HepG2 (cell line): ENCODE data around the gene IL17RC. TPM values are rescaled to one million over a fixed set of nuclear protein-coding genes. Genes with fewer than 3 reads are reported as not detected.

ENCODE experiments used
- EEA1 ChIP-seq: sonication (generic); formaldehyde crosslinking; IDR thresholded peaks from 2 replicates; pipeline ENCODE4 v1.5.1; 2020; ENCODE audit warnings: mild to moderate bottlenecking, missing genetic modification reagents, borderline replicate concordance
- HNRNPLL ChIP-seq: fragments of 200-400 bp; formaldehyde crosslinking; IDR thresholded peaks from 2 replicates; pipeline ENCODE4 v1.6.1; 2017; ENCODE audit warnings: mild to moderate bottlenecking, low read depth, low read length; ENCODE audit not compliant: poor library complexity, severe bottlenecking
- KLF6 ChIP-seq: IDR thresholded peaks from 2 replicates; pipeline ENCODE4 v1.8.0; 2016; ENCODE audit warnings: missing biosample characterization, missing genetic modification reagents
- KMT2A ChIP-seq: sonication (generic); formaldehyde crosslinking; IDR thresholded peaks from 2 replicates; pipeline ENCODE4 v1.4.0; 2020; ENCODE audit warnings: missing genetic modification reagents
- LCORL ChIP-seq, 2 experiments: fragments of 450-650 bp in 1 of 2; sonication (generic) in 1 of 2; formaldehyde crosslinking in 1 of 2; IDR thresholded peaks; 2 replicates each; pipeline versions ENCODE4 v1.5.0 to v1.6.1; 2017 to 2020; ENCODE audit warnings: antibody characterized with exemption in 1 of 2, missing genetic modification reagents in 1 of 2
- MBNL3 ChIP-seq: fragments of 250-450 bp; sonication (Bioruptor Pico); conservative IDR thresholded peaks from 2 replicates; pipeline ENCODE4 v1.8.0; 2022; ENCODE audit warnings: mild to moderate bottlenecking, inconsistent platforms
- PAX8 ChIP-seq: sonication (generic); formaldehyde crosslinking; IDR thresholded peaks from 2 replicates; pipeline ENCODE4 v1.8.0; 2022; ENCODE audit warnings: mild to moderate bottlenecking, missing genetic modification reagents, borderline replicate concordance
- RFX3 ChIP-seq: IDR thresholded peaks from 2 replicates; pipeline ENCODE4 v1.6.1; 2016; ENCODE audit warnings: missing biosample characterization, missing genetic modification reagents
- TCF7 ChIP-seq: sonication (generic); IDR thresholded peaks from 2 replicates; pipeline ENCODE4 v1.6.1; 2016; ENCODE audit warnings: antibody characterized with exemption, low read depth
- TSC22D2 ChIP-seq: sonication (generic); formaldehyde crosslinking; IDR thresholded peaks from 2 replicates; pipeline ENCODE4 v1.5.1; 2020; ENCODE audit warnings: missing genetic modification reagents, mild to moderate bottlenecking, borderline replicate concordance
- ZBTB7B ChIP-seq: sonication (generic); formaldehyde crosslinking; IDR thresholded peaks from 2 replicates; pipeline ENCODE4 v1.4.0; 2020; ENCODE audit warnings: missing genetic modification reagents
- ZNF10 ChIP-seq: sonication (generic); formaldehyde crosslinking; IDR thresholded peaks from 2 replicates; pipeline ENCODE4 v1.4.0; 2020; ENCODE audit warnings: mild to moderate bottlenecking, low read depth, missing genetic modification reagents, borderline replicate concordance
- ZNF709 ChIP-seq: sonication (generic); formaldehyde crosslinking; IDR thresholded peaks from 2 replicates; pipeline ENCODE4 v1.5.0; 2020; ENCODE audit warnings: mild to moderate bottlenecking, missing genetic modification reagents
- ZNF776 ChIP-seq: sonication (generic); formaldehyde crosslinking; IDR thresholded peaks from 2 replicates; pipeline ENCODE4 v1.4.0; 2020; ENCODE audit warnings: mild to moderate bottlenecking, missing genetic modification reagents
- polyA plus RNA-seq, 8 experiments: library from polyadenylated mRNA; depleted of rRNA in 3 of 8; stranded (reverse) in 7 of 8; unstranded in 1 of 8; fragments of >200 nt; fragmentation: Illumina TruSeq in 4 of 8; extraction: Trizol in 4 of 8; gene quantifications; 2 replicates each; pipeline versions ENCODE4 v1.2.1 to v1.2.3, GENCODE V29; 2011 to 2016; ENCODE audit warnings: low read depth in 4 of 8, missing spikeins in 1 of 8, mixed read lengths in 1 of 8; ENCODE audit not compliant: insufficient read depth in 1 of 8
- total RNA-seq, 5 experiments: library from RNA; depleted of rRNA; stranded (reverse); fragments of >200 nt; fragmentation: Illumina TruSeq; extraction: Trizol; gene quantifications; 2 replicates each; pipeline ENCODE4 v1.2.3, GENCODE V29; 2016; ENCODE audit warnings: low read depth in 1 of 5
- TF ChIP-seq, protein P1 (sequence below): sonication (generic); formaldehyde crosslinking; IDR thresholded peaks from 2 replicates; pipeline ENCODE4 v1.8.1; 2023; ENCODE audit warnings: missing genetic modification reagents, inconsistent platforms, borderline replicate concordance
- TF ChIP-seq, protein P2 (sequence below): sonication (generic); IDR thresholded peaks from 2 replicates; pipeline ENCODE4 v1.6.1; 2016; ENCODE audit warnings: low read depth, borderline replicate concordance
- TF ChIP-seq, protein P3 (sequence below): sonication (generic); formaldehyde crosslinking; conservative IDR thresholded peaks from 2 replicates; pipeline ENCODE4 v1.4.0; 2020; ENCODE audit warnings: missing genetic modification reagents
- TF ChIP-seq, protein P4 (sequence below), 2 experiments: sonication (generic) in 1 of 2; formaldehyde crosslinking in 1 of 2; IDR thresholded peaks; 2 replicates each; pipeline versions ENCODE4 v1.4.0 to v1.6.1; 2016 to 2020; ENCODE audit warnings: borderline replicate concordance in 1 of 2, low read depth in 1 of 2, mild to moderate bottlenecking in 1 of 2, missing genetic modification reagents in 1 of 2
- TF ChIP-seq, protein P5 (sequence below): IDR thresholded peaks from 2 replicates; pipeline ENCODE4 v1.6.1; 2016

IL17RC gene
- total and polyA plus RNA-seq, 2 of the 13 experiments (the other 11 are each of a cell fraction or from before 2014, with no cell fraction given): 20.7 to 24.0 TPM

DNA sequence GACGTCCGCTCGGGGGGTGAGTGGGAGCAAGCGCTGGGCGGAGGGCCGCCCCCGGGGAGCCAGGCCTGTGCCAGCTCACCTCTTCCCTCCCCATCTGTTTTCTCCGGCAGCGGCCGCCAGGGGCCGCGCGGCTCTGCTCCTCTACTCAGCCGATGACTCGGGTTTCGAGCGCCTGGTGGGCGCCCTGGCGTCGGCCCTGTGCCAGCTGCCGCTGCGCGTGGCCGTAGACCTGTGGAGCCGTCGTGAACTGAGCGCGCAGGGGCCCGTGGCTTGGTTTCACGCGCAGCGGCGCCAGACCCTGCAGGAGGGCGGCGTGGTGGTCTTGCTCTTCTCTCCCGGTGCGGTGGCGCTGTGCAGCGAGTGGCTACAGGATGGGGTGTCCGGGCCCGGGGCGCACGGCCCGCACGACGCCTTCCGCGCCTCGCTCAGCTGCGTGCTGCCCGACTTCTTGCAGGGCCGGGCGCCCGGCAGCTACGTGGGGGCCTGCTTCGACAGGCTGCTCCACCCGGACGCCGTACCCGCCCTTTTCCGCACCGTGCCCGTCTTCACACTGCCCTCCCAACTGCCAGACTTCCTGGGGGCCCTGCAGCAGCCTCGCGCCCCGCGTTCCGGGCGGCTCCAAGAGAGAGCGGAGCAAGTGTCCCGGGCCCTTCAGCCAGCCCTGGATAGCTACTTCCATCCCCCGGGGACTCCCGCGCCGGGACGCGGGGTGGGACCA, 16.1 kb downstream of the IL17RC start (continued):
- peak; percentile 27 for TF ChIP-seq HNRNPLL
- peak; percentile 28; the same call in 1 of the 2 replicates for TF ChIP-seq EEA1 (CRISPR knock-in tag)
- no peak for TF ChIP-seq LCORL (IDR thresholded peaks at IDR 0.05)
- TF ChIP-seq LCORL (CRISPR knock-in tag; IDR thresholded peaks at IDR 0.05): peak; percentile 32
- 0 out of 2 replicates have a peak, but pooled peaks have one; percentile 17 for TF ChIP-seq KMT2A
- TF ChIP-seq KLF6 (CRISPR knock-in tag): 0 out of 2 replicates have a peak, but pooled peaks have one; percentile 38
- TF ChIP-seq TCF7: no peak
- TF ChIP-seq, protein P1, sequence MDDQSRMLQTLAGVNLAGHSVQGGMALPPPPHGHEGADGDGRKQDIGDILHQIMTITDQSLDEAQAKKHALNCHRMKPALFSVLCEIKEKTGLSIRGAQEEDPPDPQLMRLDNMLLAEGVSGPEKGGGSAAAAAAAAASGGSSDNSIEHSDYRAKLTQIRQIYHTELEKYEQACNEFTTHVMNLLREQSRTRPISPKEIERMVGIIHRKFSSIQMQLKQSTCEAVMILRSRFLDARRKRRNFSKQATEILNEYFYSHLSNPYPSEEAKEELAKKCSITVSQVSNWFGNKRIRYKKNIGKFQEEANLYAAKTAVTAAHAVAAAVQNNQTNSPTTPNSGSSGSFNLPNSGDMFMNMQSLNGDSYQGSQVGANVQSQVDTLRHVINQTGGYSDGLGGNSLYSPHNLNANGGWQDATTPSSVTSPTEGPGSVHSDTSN (CRISPR knock-in tag): no peak
- TF ChIP-seq, protein P2, sequence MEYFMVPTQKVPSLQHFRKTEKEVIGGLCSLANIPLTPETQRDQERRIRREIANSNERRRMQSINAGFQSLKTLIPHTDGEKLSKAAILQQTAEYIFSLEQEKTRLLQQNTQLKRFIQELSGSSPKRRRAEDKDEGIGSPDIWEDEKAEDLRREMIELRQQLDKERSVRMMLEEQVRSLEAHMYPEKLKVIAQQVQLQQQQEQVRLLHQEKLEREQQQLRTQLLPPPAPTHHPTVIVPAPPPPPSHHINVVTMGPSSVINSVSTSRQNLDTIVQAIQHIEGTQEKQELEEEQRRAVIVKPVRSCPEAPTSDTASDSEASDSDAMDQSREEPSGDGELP: peak; percentile 45; the same call in 1 of the 2 replicates
- no peak for TF ChIP-seq ZNF10 (CRISPR knock-in tag)
- no peak for TF ChIP-seq RFX3
- 0 out of 2 replicates have a peak, but pooled peaks have one; percentile 5 for TF ChIP-seq PAX8
- TF ChIP-seq ZBTB7B (CRISPR knock-in tag): peak; percentile 73
- TF ChIP-seq TSC22D2: 0 out of 2 replicates have a peak, but pooled peaks have one; percentile 48
- TF ChIP-seq, protein P3, sequence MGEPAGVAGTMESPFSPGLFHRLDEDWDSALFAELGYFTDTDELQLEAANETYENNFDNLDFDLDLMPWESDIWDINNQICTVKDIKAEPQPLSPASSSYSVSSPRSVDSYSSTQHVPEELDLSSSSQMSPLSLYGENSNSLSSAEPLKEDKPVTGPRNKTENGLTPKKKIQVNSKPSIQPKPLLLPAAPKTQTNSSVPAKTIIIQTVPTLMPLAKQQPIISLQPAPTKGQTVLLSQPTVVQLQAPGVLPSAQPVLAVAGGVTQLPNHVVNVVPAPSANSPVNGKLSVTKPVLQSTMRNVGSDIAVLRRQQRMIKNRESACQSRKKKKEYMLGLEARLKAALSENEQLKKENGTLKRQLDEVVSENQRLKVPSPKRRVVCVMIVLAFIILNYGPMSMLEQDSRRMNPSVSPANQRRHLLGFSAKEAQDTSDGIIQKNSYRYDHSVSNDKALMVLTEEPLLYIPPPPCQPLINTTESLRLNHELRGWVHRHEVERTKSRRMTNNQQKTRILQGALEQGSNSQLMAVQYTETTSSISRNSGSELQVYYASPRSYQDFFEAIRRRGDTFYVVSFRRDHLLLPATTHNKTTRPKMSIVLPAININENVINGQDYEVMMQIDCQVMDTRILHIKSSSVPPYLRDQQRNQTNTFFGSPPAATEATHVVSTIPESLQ (CRISPR knock-in tag): no peak
- TF ChIP-seq, protein P4, sequence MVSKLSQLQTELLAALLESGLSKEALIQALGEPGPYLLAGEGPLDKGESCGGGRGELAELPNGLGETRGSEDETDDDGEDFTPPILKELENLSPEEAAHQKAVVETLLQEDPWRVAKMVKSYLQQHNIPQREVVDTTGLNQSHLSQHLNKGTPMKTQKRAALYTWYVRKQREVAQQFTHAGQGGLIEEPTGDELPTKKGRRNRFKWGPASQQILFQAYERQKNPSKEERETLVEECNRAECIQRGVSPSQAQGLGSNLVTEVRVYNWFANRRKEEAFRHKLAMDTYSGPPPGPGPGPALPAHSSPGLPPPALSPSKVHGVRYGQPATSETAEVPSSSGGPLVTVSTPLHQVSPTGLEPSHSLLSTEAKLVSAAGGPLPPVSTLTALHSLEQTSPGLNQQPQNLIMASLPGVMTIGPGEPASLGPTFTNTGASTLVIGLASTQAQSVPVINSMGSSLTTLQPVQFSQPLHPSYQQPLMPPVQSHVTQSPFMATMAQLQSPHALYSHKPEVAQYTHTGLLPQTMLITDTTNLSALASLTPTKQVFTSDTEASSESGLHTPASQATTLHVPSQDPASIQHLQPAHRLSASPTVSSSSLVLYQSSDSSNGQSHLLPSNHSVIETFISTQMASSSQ (IDR thresholded peaks at IDR 0.05; ENCODE audit: low read depth): no peak
- TF ChIP-seq, protein P4 (CRISPR knock-in tag; IDR thresholded peaks at IDR 0.05; ENCODE audit: borderline replicate concordance): no peak; the same call in none of the 2 replicates
- TF ChIP-seq, protein P5, sequence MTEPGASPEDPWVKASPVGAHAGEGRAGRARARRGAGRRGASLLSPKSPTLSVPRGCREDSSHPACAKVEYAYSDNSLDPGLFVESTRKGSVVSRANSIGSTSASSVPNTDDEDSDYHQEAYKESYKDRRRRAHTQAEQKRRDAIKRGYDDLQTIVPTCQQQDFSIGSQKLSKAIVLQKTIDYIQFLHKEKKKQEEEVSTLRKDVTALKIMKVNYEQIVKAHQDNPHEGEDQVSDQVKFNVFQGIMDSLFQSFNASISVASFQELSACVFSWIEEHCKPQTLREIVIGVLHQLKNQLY (CRISPR knock-in tag): no peak
- peak; percentile 85 for TF ChIP-seq ZNF776
- no peak for TF ChIP-seq MBNL3 (CRISPR knock-in tag)
- TF ChIP-seq ZNF709: peak; percentile 61; the same call in 1 of the 2 replicates
